NCI-H2227 (cell line): ENCODE results near the gene INSRR.

Experiments
- DNase-seq: peaks from one replicate; lab custom pipeline; 2025; ENCODE audit not compliant: unreplicated experiment; lab: John Stamatoyannopoulos, UW

INSRR gene

GRCh38 chr1:156808186-156809030 lies 50.5 kb downstream of the INSRR start:
- no peak for DNase-seq

DNA sequence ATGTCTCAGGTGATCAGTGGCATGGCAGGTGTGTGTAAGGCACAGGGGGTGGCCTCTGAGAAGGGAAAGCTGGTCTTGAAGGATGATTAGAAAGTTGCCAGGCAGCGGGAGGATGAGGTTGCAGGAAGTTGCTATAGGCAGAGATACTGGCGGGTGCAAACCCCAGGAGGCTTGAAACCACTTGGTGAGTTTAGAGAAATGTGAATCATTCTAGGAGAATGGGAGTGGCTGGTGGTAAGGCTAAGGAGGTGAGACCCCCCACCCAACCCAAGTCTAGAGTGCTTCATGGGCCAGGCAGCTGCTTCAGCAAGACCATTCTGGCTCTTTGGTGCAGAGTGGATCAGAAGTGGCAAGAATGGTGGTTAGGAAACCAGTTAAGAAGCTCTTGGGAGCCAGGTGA lies 51.3 kb downstream of the INSRR start:
- DNase-seq, result no peak

- DNase-seq, result no peak
These were observed 52.1 kb downstream of the INSRR start for GRCh38 chr1:156806512-156807440.

- no peak for DNase-seq
These were observed 53.0 kb downstream of the INSRR start for GRCh38 chr1:156805766-156806511.

DNA sequence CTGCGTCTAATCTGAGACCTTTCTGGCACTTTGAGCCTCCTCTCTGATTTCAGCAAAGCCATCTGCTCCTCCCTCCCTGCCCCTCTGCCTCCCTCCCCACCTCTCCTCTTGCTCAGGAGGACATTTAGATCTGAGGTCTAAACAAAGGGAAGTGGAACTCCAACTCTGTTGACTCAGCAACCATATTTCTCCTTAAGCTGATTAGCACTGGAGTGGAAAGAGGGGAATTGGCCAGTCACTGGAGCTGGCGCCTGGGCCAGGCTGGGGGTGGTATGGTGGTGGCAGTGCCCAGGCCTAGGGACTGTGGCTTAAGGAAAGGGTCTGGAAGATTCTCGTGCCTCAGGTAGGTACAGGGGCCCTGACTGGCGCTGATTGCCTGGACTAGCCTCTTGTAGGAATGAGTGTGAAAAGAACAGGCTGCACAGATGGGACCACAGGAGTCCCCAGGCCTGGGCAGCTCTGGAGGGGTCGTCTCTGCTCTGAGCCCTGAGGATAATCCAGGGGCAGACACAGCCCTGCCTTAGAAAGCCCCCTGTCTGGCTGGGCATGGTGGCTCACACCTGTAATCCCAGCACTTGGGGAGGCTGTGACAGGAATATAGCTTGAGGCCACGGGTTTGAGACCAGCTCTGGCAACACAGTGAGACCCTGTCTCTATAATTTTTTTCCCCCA lies 54.2 kb downstream of the INSRR start:
- DNase-seq, result peak; percentile 29

- no peak for DNase-seq
These were observed 54.9 kb downstream of the INSRR start for GRCh38 chr1:156804026-156804425.

GRCh38 chr1:156803086-156803851 lies 55.6 kb downstream of the INSRR start:
- no peak for DNase-seq

- DNase-seq, result no peak
These were observed 56.4 kb downstream of the INSRR start for GRCh38 chr1:156802421-156802935.

- DNase-seq, result no peak
These were observed 57.4 kb downstream of the INSRR start for GRCh38 chr1:156801409-156802121.

- peak; percentile 72 for DNase-seq
These were observed 61.6 kb downstream of the INSRR start for GRCh38 chr1:156797212-156797871.

DNA sequence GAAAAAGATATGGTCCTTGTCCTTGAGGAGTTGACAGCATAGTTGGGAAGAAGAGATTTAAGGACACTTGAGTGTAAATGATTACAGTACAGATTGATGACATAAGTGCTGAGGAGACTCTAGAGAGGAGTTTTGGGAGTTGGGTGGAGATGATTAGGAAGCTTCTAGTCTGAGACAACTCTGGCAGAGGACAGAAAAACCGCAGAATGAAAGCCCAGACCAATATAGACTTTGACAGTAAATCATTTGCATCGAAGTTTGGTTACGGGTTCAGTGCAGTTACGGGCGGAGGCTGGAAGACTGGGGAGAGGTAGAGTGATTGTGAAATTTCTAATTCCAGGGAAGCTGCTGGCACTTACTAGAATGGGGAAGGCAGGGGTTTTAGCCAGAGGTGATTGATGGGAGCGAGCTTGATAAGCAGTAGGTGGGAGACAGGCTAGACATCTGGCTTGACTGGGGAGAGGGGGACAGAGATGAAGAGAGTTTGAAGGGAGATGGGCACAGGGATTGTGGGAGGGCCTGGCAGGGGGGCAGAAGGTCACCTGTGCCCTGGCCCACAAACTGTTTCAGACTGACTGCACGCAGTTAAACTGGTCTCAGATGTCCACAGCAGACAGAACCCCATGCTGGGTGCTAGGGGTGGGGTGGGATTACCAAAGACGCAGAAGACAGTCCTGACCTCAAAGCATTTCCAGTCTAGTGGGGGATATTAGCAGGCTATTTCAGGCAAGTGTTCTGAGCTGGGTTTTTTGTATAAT lies 62.4 kb downstream of the INSRR start:
- no peak for DNase-seq

GRCh38 chr1:156795787-156796186 lies 63.1 kb downstream of the INSRR start:
- DNase-seq, result no peak

- DNase-seq, result no peak
These were observed 63.6 kb downstream of the INSRR start for GRCh38 chr1:156795374-156795733.

DNA sequence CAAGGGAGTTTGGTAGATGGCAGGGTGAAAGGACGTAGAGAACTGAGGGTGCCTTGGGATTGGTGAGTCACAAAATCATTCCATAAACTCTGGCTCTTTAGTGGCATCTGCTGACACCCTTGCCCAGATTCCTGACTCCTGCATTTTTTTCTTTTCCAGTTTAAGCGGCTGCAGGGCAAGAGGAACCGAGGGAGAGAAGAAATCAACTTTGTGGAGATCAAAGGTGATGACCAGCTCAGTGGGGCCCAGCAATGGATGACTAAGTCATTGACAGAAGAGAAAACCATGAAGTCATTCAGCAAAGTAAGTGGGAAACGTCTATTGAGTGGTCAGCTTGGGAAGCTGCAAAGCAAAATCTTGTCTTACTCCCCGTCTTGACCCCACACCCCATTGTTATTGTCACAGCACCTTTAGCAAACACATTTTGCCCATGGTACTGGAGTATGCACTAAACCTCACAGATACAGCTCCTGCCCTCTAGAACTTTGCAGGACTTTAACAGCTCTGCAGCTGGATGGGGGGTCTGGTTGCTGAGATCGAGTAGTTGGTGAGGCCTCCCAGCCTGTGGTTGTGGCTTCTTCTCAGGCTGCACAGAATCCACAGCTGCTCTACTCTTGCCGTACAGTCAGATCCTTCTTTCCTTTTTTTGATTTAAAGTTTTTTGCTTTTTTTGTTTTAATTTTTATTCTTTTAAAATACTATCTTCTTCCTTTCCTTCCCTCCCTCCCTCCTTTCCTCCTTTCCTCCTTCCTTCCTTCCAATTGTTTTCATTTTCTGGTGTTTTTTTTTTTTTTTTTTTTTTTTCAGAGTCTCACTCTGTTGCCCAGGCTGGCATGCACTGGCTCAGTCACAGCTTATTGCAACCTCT lies 64.2 kb downstream of the INSRR start:
- DNase-seq, result no peak
